ENCODE data around the gene PRRC2B. TPM values are rescaled to one million over a fixed set of nuclear protein-coding genes. Genes with fewer than 3 reads are reported as not detected.
"Not testable (repeated sequence)": the region's sequence is repeated elsewhere in the genome, so short reads cannot be mapped to it uniquely, and the experiment has no call there.

Gene PRRC2B
- total RNA-seq, 2 experiments from 2014 or later: 300 to 309 TPM

DNA sequence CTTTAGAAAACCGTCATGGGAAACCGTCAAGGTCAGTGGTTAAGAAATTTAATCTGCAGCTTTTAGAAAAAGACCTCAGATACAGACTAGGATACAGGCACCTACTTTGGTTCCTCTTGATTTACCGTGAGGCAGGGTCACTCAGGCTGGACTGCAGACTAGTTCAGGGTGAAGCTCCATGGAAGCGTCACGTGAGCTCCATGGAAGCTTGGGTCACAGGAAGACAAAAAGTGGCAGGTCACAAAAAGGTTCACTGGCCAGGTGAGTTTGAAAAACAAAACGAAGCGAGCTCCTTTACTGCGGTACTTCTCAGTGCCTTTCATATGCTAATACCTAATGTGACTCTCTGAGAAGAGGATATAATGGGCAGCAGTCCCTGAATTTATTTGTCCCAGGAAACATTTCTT lies 43.0 kb downstream of the PRRC2B start:
- Mint-ChIP-seq H3K36me3 (peaks cover 47% of the 10 kb centered on the region), H3K27ac (no peak overlapping the region), H3K27me3 (no peaks in the 10 kb centered on the region), H3K9me3 (no peaks in the 10 kb centered on the region), H3K4me1 (peaks cover 35% of the 10 kb centered on the region), H3K4me3 (no peak overlapping the region)
- DNase-seq (no peak), ATAC-seq (ENCODE audit: low read depth) (no peak)
- POLR2A ChIA-PET: no interaction called here

- Mint-ChIP-seq H3K9me3 (no peaks in the 10 kb centered on the region), H3K27me3 (no peaks in the 10 kb centered on the region), H3K27ac (no peak overlapping the region), H3K36me3 (peaks cover 43% of the 10 kb centered on the region), H3K4me3 (no peak overlapping the region), H3K4me1 (peaks cover 32% of the 10 kb centered on the region)
- POLR2A ChIA-PET: no interaction called here
- ATAC-seq (ENCODE audit: low read depth) (no peak), DNase-seq (peak; percentile 10)
Measured at GRCh38 chr9:131438190-131438589, 44.3 kb downstream of the PRRC2B start.

DNA sequence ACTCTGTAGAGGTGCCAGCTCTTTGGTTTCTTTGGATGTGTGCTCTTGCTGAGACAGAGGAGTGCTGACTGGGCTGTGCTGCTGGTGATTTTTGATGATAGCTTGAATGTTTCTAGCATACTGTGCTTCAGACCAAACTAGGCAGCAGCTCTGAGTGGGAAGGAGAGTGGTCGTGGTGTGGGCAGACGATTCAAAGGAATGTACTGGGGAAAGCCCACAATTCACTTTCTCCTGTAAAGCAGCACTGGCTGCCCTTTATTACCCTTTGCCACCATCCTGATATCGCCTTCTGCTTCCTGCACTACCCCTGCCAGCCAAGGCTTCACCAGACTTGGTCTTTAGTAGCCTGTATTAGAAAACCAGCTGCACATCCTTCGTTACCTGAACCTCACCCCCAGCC lies 45.3 kb downstream of the PRRC2B start:
- no peak for ATAC-seq (ENCODE audit: low read depth)
- H3K9me3 Mint-ChIP-seq: no peaks in the 10 kb centered on the region
- peaks cover 26% of the 10 kb centered on the region for H3K4me1 Mint-ChIP-seq
- peaks cover 44% of the 10 kb centered on the region for H3K36me3 Mint-ChIP-seq
- POLR2A ChIA-PET: interaction anchor here (0.5 to 1.2 kb wide), 2 partner anchors 50 to 66 kb away, joined by 3 to 4 read pairs; no protein-coding TSS in a partner anchor
- H3K27ac Mint-ChIP-seq: no peak overlapping the region
- no peaks in the 10 kb centered on the region for H3K27me3 Mint-ChIP-seq
- no peak overlapping the region for H3K4me3 Mint-ChIP-seq
- DNase-seq: no peak

DNA sequence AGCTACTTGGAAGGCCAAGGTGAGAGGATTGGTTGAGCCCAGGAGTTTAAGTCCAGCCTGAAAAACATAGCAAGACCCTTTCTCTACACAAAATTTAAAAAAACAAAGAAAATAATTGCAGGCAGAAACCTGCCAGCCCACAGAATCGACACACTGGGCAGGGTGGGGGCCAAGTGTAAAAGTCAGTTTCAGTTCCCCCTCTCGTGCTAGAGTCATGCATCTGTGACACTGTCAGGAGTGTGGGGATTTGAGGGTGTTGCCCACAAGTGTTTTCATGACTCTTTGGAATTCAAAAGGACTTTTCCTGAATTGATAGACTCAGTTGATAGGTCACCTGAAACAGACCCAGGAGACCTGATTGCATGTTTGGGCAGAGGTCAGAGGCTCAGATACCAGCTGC lies 47.6 kb downstream of the PRRC2B start:
- H3K36me3 Mint-ChIP-seq: peaks cover 46% of the 10 kb centered on the region
- peak; percentile 47 for ATAC-seq (ENCODE audit: low read depth)
- DNase-seq: no peak

DNA sequence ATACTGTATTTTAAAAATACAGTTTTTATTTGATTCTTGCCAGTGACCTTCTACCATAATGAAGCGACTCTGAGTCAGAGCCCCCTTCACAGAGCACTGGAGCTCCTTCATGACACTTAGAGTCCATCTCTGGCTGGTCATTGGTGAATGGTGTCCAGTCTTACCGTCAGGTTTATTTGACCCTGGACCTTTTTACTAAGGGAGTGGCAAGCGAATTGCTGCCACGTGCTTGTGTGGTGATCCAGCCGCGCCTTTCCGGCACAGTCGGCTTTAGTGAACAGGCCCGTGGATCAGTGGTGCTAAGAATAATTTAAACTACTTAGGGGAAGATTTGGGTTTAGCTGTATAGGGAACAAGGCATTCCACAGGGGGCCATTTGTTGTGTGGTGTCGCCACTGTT lies 48.5 kb downstream of the PRRC2B start:
- Mint-ChIP-seq H3K9me3 (no peaks in the 10 kb centered on the region), H3K27me3 (no peaks in the 10 kb centered on the region), H3K4me3 (no peak overlapping the region), H3K4me1 (peaks cover 18% of the 10 kb centered on the region), H3K27ac (no peak overlapping the region), H3K36me3 (peaks cover 45% of the 10 kb centered on the region)
- ATAC-seq (ENCODE audit: low read depth) (no peak), DNase-seq (no peak)
- POLR2A ChIA-PET: no interaction called here

More for the DNA sequence above, 47.6 kb downstream of the PRRC2B start:
- Mint-ChIP-seq H3K27ac (peak overlapping the region; percentile 22), H3K4me1 (peaks cover 20% of the 10 kb centered on the region), H3K4me3 (no peak overlapping the region), H3K9me3 (no peaks in the 10 kb centered on the region), H3K27me3 (no peaks in the 10 kb centered on the region)
- POLR2A ChIA-PET: interaction anchor here (0.7 kb wide), 1 partner anchor 59 kb away, joined by 3 read pairs; no protein-coding TSS in a partner anchor

DNA sequence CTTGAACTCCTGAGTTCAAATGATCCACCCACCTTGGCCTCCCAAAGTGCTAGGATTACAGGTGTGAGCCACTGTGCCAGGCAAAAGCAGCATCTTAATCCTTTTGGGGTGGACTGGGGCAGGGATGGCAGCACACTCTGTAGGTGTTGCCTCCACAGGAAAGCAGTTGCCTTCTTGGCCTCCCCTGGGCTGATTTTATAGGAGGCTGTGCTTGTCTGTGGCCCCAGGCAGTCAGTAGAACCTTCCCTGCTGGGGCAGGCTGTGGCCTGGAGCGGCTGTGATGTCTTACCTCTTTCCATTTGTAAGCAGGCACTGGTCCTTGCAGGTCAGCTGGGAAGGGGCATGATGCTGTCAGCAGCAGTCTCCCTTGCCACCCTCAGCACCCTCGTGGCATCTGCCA lies 49.8 kb downstream of the PRRC2B start:
- DNase-seq (no peak), ATAC-seq (ENCODE audit: low read depth) (no peak)
- Mint-ChIP-seq H3K4me1 (peaks cover 18% of the 10 kb centered on the region), H3K4me3 (no peak overlapping the region), H3K9me3 (no peaks in the 10 kb centered on the region), H3K27ac (no peak overlapping the region), H3K36me3 (peaks cover 52% of the 10 kb centered on the region), H3K27me3 (no peaks in the 10 kb centered on the region)
- POLR2A ChIA-PET: no interaction called here

GRCh38 chr9:131446276-131446675 lies 52.4 kb downstream of the PRRC2B start:
- DNase-seq: peak; percentile 17
- Mint-ChIP-seq H3K9me3 (no peaks in the 10 kb centered on the region), H3K27ac (no peak overlapping the region), H3K4me3 (no peak overlapping the region), H3K4me1 (peaks cover 5% of the 10 kb centered on the region), H3K36me3 (peaks cover 52% of the 10 kb centered on the region), H3K27me3 (no peaks in the 10 kb centered on the region)
- POLR2A ChIA-PET: no interaction called here
- ATAC-seq (ENCODE audit: low read depth): no peak

GRCh38 chr9:131447148-131447547 lies 53.3 kb downstream of the PRRC2B start:
- Mint-ChIP-seq H3K36me3 (peaks cover 57% of the 10 kb centered on the region), H3K9me3 (no peaks in the 10 kb centered on the region), H3K4me1 (peaks cover 3% of the 10 kb centered on the region), H3K4me3 (no peak overlapping the region), H3K27me3 (no peaks in the 10 kb centered on the region), H3K27ac (no peak overlapping the region)
- POLR2A ChIA-PET: interaction anchor here (1.8 kb wide), 1 partner anchor 74 kb away, joined by 4 read pairs; no protein-coding TSS in a partner anchor
- ATAC-seq (ENCODE audit: low read depth): no peak
- DNase-seq: no peak

- POLR2A ChIA-PET: interaction anchor here (1.8 kb wide), 1 partner anchor 75 kb away, joined by 4 read pairs; no protein-coding TSS in a partner anchor
- Mint-ChIP-seq H3K9me3 (no peaks in the 10 kb centered on the region), H3K27me3 (no peaks in the 10 kb centered on the region), H3K27ac (no peak overlapping the region), H3K4me1 (peaks cover 4% of the 10 kb centered on the region), H3K4me3 (no peak overlapping the region), H3K36me3 (peaks cover 57% of the 10 kb centered on the region)
- DNase-seq: no peak
- no peak for ATAC-seq (ENCODE audit: low read depth)
Measured at GRCh38 chr9:131447600-131447999, 53.7 kb downstream of the PRRC2B start.

GRCh38 chr9:131448818-131449217 lies 54.9 kb downstream of the PRRC2B start:
- POLR2A ChIA-PET: interaction anchor here (0.6 to 1.8 kb wide), 2 partner anchors 76 to 1496 kb away, joined by 3 to 4 read pairs; no protein-coding TSS in a partner anchor
- Mint-ChIP-seq H3K27me3 (no peaks in the 10 kb centered on the region), H3K4me3 (no peak overlapping the region), H3K4me1 (peaks cover 8% of the 10 kb centered on the region), H3K27ac (peak overlapping the region; percentile 26), H3K36me3 (peaks cover 63% of the 10 kb centered on the region), H3K9me3 (no peaks in the 10 kb centered on the region)
- no peak for ATAC-seq (ENCODE audit: low read depth)
- no peak for DNase-seq

- no peak for DNase-seq
- H3K36me3 Mint-ChIP-seq: peaks cover 65% of the 10 kb centered on the region
- H3K27ac Mint-ChIP-seq: peak overlapping the region; percentile 26
- H3K4me1 Mint-ChIP-seq: peaks cover 8% of the 10 kb centered on the region
- POLR2A ChIA-PET: no interaction called here
- H3K27me3 Mint-ChIP-seq: no peaks in the 10 kb centered on the region
- H3K4me3 Mint-ChIP-seq: no peak overlapping the region
- ATAC-seq (ENCODE audit: low read depth): no peak
- no peaks in the 10 kb centered on the region for H3K9me3 Mint-ChIP-seq
Measured at GRCh38 chr9:131449276-131449675, 55.4 kb downstream of the PRRC2B start.

DNA sequence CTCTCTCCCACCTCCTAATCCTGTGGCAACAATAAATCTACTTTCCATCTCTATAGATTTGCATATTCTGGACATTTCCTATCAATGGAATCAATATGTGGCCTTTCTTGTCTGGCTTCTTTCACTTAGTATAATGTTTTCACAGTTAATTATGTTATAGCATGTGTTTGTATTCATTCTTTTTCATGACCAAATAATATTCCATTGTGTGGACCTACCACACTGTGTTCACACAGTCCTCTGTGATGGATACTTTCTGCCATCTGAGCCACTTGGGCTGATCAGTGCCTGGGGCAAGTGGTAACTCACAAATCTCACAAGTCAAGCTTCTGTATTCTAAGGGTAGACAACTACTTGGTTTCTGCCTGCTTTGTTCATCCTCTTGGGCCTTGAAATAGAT lies 60.1 kb downstream of the PRRC2B start:
- H3K4me3 Mint-ChIP-seq: no peak overlapping the region
- H3K27me3 Mint-ChIP-seq: no peaks in the 10 kb centered on the region
- peaks cover 6% of the 10 kb centered on the region for H3K4me1 Mint-ChIP-seq
- H3K27ac Mint-ChIP-seq: no peak overlapping the region
- ATAC-seq (ENCODE audit: low read depth) (no peak), DNase-seq (no peak)
- POLR2A ChIA-PET: no interaction called here
- H3K9me3 Mint-ChIP-seq: no peaks in the 10 kb centered on the region
- H3K36me3 Mint-ChIP-seq: peaks cover 50% of the 10 kb centered on the region

GRCh38 chr9:131455655-131456054 lies 61.8 kb downstream of the PRRC2B start:
- not testable (repeated sequence) for H3K9me3 Mint-ChIP-seq; H3K27me3 Mint-ChIP-seq; H3K27ac Mint-ChIP-seq; H3K4me3 Mint-ChIP-seq; ATAC-seq (ENCODE audit: low read depth); DNase-seq
- POLR2A ChIA-PET: interaction anchor here (0.7 kb wide), 1 partner anchor 44 kb away, joined by 6 read pairs; no protein-coding TSS in a partner anchor
- H3K4me1 Mint-ChIP-seq: peaks cover 11% of the 10 kb centered on the region
- H3K36me3 Mint-ChIP-seq: peaks cover 45% of the 10 kb centered on the region

DNA sequence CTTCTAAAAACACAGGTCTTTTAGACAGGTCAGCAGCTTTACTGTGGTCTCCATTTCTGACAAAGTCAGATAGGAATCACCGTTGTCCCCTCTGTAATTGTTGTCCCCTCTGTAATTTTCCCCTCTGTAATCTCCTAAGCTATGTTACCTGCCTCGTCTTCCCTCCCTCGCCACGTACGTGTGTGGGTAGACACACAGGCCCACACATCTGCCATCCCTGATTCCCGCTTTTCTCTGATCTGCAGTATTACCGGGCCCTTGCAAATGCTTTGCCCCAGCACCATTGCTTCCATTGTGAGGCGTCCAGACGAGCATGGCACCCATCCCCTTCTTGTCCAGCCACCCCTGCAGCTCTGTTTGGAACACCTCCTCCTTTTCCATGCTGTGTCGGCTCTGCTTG lies 63.9 kb downstream of the PRRC2B start:
- Mint-ChIP-seq H3K4me1 (peaks cover 12% of the 10 kb centered on the region), H3K27ac (no peak overlapping the region), H3K36me3 (peaks cover 38% of the 10 kb centered on the region), H3K4me3 (no peak overlapping the region), H3K27me3 (no peaks in the 10 kb centered on the region), H3K9me3 (no peaks in the 10 kb centered on the region)
- ATAC-seq (ENCODE audit: low read depth) (no peak), DNase-seq (no peak)
- POLR2A ChIA-PET: no interaction called here
